CD14-positive monocyte (primary cell): ENCODE results near the gene GAS6. TPM values are rescaled to one million over a fixed set of nuclear protein-coding genes. Genes with fewer than 3 reads are reported as not detected.

Experiments used
- DNase-seq, 3 donors: peaks; one replicate each; pipeline ENCODE4 v3.0.0-alpha.2; 2011 to 2022
- H2AFZ ChIP-seq: 2 replicates; pipeline ENCODE4 v1.6.0; 2012; ENCODE audit warnings: mild to moderate bottlenecking, low read depth, low read length, inconsistent platforms; ENCODE audit not compliant: insufficient read depth, poor library complexity, severe bottlenecking
- H3K27ac ChIP-seq, 2 donors: 1 replicate in 1 of 2; 2 replicates in 1 of 2; pipeline ENCODE4 v1.5.1; 2012 to 2013; ENCODE audit warnings: low read length in 2 of 2, control low read depth in 1 of 2, inconsistent platforms in 1 of 2, low read depth in 1 of 2, mild to moderate bottlenecking in 1 of 2
- H3K27me3 ChIP-seq, 2 donors: one replicate each; pipeline versions ENCODE4 v1.6.0 to v1.6.1; 2011 to 2013; ENCODE audit warnings: low read length in 2 of 2; ENCODE audit not compliant: control insufficient read depth in 2 of 2, insufficient read depth in 2 of 2
- H3K36me3 ChIP-seq, 2 donors: replicated peaks in 1 of 2; 1 replicate in 1 of 2; 2 replicates in 1 of 2; pipeline versions ENCODE4 v1.5.1 to v1.6.1; 2012 to 2013; ENCODE audit warnings: low read length in 2 of 2, control low read depth in 1 of 2, inconsistent platforms in 1 of 2, mild to moderate bottlenecking in 1 of 2; ENCODE audit not compliant: insufficient read depth in 2 of 2, control insufficient read depth in 1 of 2
- H3K4me1 ChIP-seq, 2 donors: 1 replicate in 1 of 2; 2 replicates in 1 of 2; pipeline versions ENCODE4 v1.5.1 to v1.6.1; 2012 to 2013; ENCODE audit warnings: low read length in 2 of 2, control low read depth in 1 of 2, inconsistent platforms in 1 of 2, mild to moderate bottlenecking in 1 of 2, moderate library complexity in 1 of 2; ENCODE audit not compliant: insufficient read depth in 2 of 2, control insufficient read depth in 1 of 2
- H3K4me2 ChIP-seq: replicated peaks from 2 replicates; pipeline ENCODE3; 2012; ENCODE audit warnings: low read length, moderate library complexity, mild to moderate bottlenecking; ENCODE audit not compliant: poor library complexity, severe bottlenecking; ENCODE audit errors: extremely low read depth
- H3K4me3 ChIP-seq, 3 experiments: fragments of 200-600 bp in 1 of 3; sonication (generic) in 1 of 3; replicated peaks in 1 of 3; 1 replicate in 2 of 3; 2 replicates in 1 of 3; pipeline ENCODE4 v1.5.1; 2011 to 2013; ENCODE audit warnings: low read length in 3 of 3, mild to moderate bottlenecking in 3 of 3, control low read depth in 2 of 3, low read depth in 2 of 3, inconsistent platforms in 1 of 3, moderate library complexity in 1 of 3
- H3K79me2 ChIP-seq: 2 replicates; pipeline ENCODE4 v1.6.0; 2012; ENCODE audit warnings: mild to moderate bottlenecking, control low read depth, inconsistent platforms, low read length, moderate library complexity; ENCODE audit not compliant: insufficient read depth
- H3K9ac ChIP-seq: 2 replicates; pipeline ENCODE4 v1.6.0; 2017; ENCODE audit warnings: low read length, mild to moderate bottlenecking; ENCODE audit not compliant: insufficient read depth, poor library complexity, severe bottlenecking
- H3K9me3 ChIP-seq, 2 donors: replicated peaks in 1 of 2; 1 replicate in 1 of 2; 2 replicates in 1 of 2; pipeline versions ENCODE4 v1.5.1 to v1.6.1; 2012 to 2013; ENCODE audit warnings: low read length in 2 of 2, control low read depth in 1 of 2; ENCODE audit not compliant: control insufficient read depth in 1 of 2, insufficient read depth in 1 of 2
- H4K20me1 ChIP-seq: 2 replicates; pipeline ENCODE4 v1.6.0; 2012; ENCODE audit warnings: mild to moderate bottlenecking, low read length, control low read depth, moderate library complexity; ENCODE audit not compliant: insufficient read depth
- H3K27ac Mint-ChIP-seq, 7 donors: one replicate each; pipeline ENCODE4 v1.8.0; 2020; ENCODE audit warnings: mild to moderate bottlenecking in 7 of 7, mixed read lengths in 7 of 7, moderate library complexity in 6 of 7, inconsistent platforms in 2 of 7
- H3K27me3 Mint-ChIP-seq, 3 donors: one replicate each; pipeline ENCODE4 v1.8.0; 2021 to 2022; ENCODE audit warnings: low read depth in 3 of 3, mild to moderate bottlenecking in 3 of 3, mixed read lengths in 3 of 3, moderate library complexity in 3 of 3, inconsistent platforms in 1 of 3
- H3K36me3 Mint-ChIP-seq, 2 donors: one replicate each; pipeline ENCODE4 v1.8.0; 2020; ENCODE audit warnings: mixed read lengths in 2 of 2, inconsistent platforms in 1 of 2, mild to moderate bottlenecking in 1 of 2
- H3K4me1 Mint-ChIP-seq: one replicate; pipeline ENCODE4 v1.8.0; 2020; ENCODE audit warnings: mild to moderate bottlenecking, mixed read lengths
- H3K4me3 Mint-ChIP-seq, 2 donors: one replicate each; pipeline ENCODE4 v1.8.0; 2020; ENCODE audit warnings: mild to moderate bottlenecking in 2 of 2, mixed read lengths in 2 of 2, moderate library complexity in 1 of 2
- H3K9me3 Mint-ChIP-seq, 7 donors: one replicate each; pipeline ENCODE4 v1.8.0; 2020 to 2022; ENCODE audit warnings: mixed read lengths in 7 of 7, mild to moderate bottlenecking in 6 of 7, moderate library complexity in 6 of 7, inconsistent platforms in 2 of 7
- CTCF ChIP-seq: fragments of 200-600 bp; IDR thresholded peaks from one replicate; pipeline ENCODE4 v1.8.0; 2022; ENCODE audit warnings: antibody characterized with exemption, mild to moderate bottlenecking
- WGBS: methylation state at CpG from one replicate; pipeline ENCODE4 v1.1.5; 2013; ENCODE audit warnings: missing lambda C conversion rate; ENCODE audit not compliant: insufficient coverage; 5-methylcytosine and 5-hydroxymethylcytosine counted together
- intact Hi-C, 2 donors: fragments of 100-400 bp; cut with micrococcal nuclease; formaldehyde crosslinking; loops; one replicate each; pipeline versions ENCODE4 v1.15.0 to v1.15.1; 2023
- polyA plus RNA-seq, 3 donors: library from polyadenylated mRNA; depleted of rRNA in 1 of 3; unstranded in 2 of 3; stranded (reverse) in 1 of 3; fragments of 300-500 nt in 2 of 3; fragments of >200 nt in 1 of 3; fragmentation: Illumina TruSeq in 2 of 3; gene quantifications; 1 replicate in 2 of 3; 2 replicates in 1 of 3; pipeline ENCODE4 v1.2.3, GENCODE V29; 2012 to 2021

The GAS6 gene
- polyA plus RNA-seq, 3 donors: 1.8 to 7.5 (median 1.9) TPM

GRCh38 chr13:113902481-113902880 lies 38.6 kb upstream of the GAS6 start:
- Mint-ChIP-seq H3K27me3 (peaks cover 9 to 12% (median 10%) of the 10 kb centered on the region in 3 donors), H3K9me3 (peaks cover 0 to 2% (median under 1%) of the 10 kb centered on the region in 7 donors), H3K27ac (no peak overlapping the region), H3K4me3 (no peak overlapping the region), H3K4me1 (no peaks in the 10 kb centered on the region), H3K36me3 (no peaks in the 10 kb centered on the region)
- H3K27me3 ChIP-seq: peaks cover 2 to 8% of the 10 kb centered on the region in 2 donors
- H3K79me2 ChIP-seq: no peaks in the 10 kb centered on the region
- H3K9ac ChIP-seq: no peak overlapping the region
- no peaks in the 10 kb centered on the region for H3K9me3 ChIP-seq
- TF ChIP-seq CTCF: no peak
- no peaks in the 10 kb centered on the region for H4K20me1 ChIP-seq
- intact Hi-C loops: no loop called here
- no CpG with 5 or more reads among the region's 2 CpGs for WGBS
- H3K4me1 ChIP-seq: no peaks in the 10 kb centered on the region
- no peaks in the 10 kb centered on the region for H3K36me3 ChIP-seq
- H3K27ac ChIP-seq: no peak overlapping the region
- no peak overlapping the region for H3K4me3 ChIP-seq
- no peak for DNase-seq
- H3K4me2 ChIP-seq: no peak overlapping the region
- H2AFZ ChIP-seq: no peak overlapping the region

GRCh38 chr13:113901642-113902041 lies 37.8 kb upstream of the GAS6 start:
- Mint-ChIP-seq H3K27me3 (peaks cover 5 to 11% (median 11%) of the 10 kb centered on the region in 3 donors), H3K36me3 (no peaks in the 10 kb centered on the region), H3K4me1 (no peaks in the 10 kb centered on the region), H3K4me3 (no peak overlapping the region), H3K27ac (no peak overlapping the region), H3K9me3 (peaks cover 0 to 6% (median 3%) of the 10 kb centered on the region in 7 donors)
- H3K4me1 ChIP-seq: no peaks in the 10 kb centered on the region
- peaks cover 0 to 3% of the 10 kb centered on the region in 2 donors for H3K27me3 ChIP-seq
- no peak overlapping the region for H3K4me3 ChIP-seq
- DNase-seq: no peak
- no peaks in the 10 kb centered on the region for H3K9me3 ChIP-seq
- no peak overlapping the region for H3K4me2 ChIP-seq
- WGBS: 94% methylated on average over 9 of the region's 9 CpGs
- no peaks in the 10 kb centered on the region for H3K79me2 ChIP-seq
- no peak for TF ChIP-seq CTCF
- H3K36me3 ChIP-seq: no peaks in the 10 kb centered on the region
- H4K20me1 ChIP-seq: no peaks in the 10 kb centered on the region
- intact Hi-C loops: no loop called here
- no peak overlapping the region for H2AFZ ChIP-seq
- no peak overlapping the region for H3K27ac ChIP-seq
- no peak overlapping the region for H3K9ac ChIP-seq
